HEK293 (cell line): ENCODE measurements around the gene PRR16.

Experiments used
- CTCF ChIA-PET: fragments of 350-600 bp; formaldehyde crosslinking; extraction: SDS; loops from one replicate; lab custom pipeline; 2021; ENCODE audit warnings: antibody characterized with exemption; lab: Yijun Ruan, JAX
- POLR2A ChIA-PET: fragments of 300-600 bp; formaldehyde crosslinking; extraction: SDS; loops from one replicate; lab custom pipeline; 2020; ENCODE audit warnings: antibody characterized with exemption, inconsistent platforms; lab: Yijun Ruan, JAX
- H3K27ac ChIP-seq: fragments of 200-500 bp; sonication (Bioruptor generic); 2 replicates; pipeline ENCODE4 v1.5.1; 2014; ENCODE audit warnings: low read depth, low read length, control low read depth, inconsistent platforms; ENCODE audit errors: extremely low read depth
- H3K36me3 ChIP-seq, 2 experiments: fragments of 200-500 bp in 1 of 2; sonication (Bioruptor generic) in 1 of 2; 1 replicate in 1 of 2; 2 replicates in 1 of 2; pipeline ENCODE4 v1.5.1; 2014 to 2017; ENCODE audit warnings: inconsistent platforms in 2 of 2, low read length in 2 of 2; ENCODE audit not compliant: control insufficient read depth in 2 of 2, insufficient read depth in 1 of 2
- H3K4me1 ChIP-seq: fragments of 200-500 bp; sonication (Bioruptor generic); 2 replicates; pipeline ENCODE4 v1.5.1; 2014; ENCODE audit warnings: mild to moderate bottlenecking, low read length, inconsistent platforms; ENCODE audit not compliant: control insufficient read depth, insufficient read depth
- H3K4me3 ChIP-seq: 2 replicates; pipeline ENCODE4 v1.5.1; 2011; ENCODE audit warnings: low read depth, mild to moderate bottlenecking, control low read depth, low read length, moderate library complexity
- H3K9me3 ChIP-seq: fragments of 200-500 bp; sonication (Bioruptor generic); 2 replicates; pipeline ENCODE4 v1.5.1; 2014; ENCODE audit warnings: low read depth, low read length, inconsistent platforms; ENCODE audit not compliant: control insufficient read depth, insufficient read depth
- EGR2 ChIP-seq: fragments of 450-650 bp; formaldehyde crosslinking; IDR thresholded peaks from 2 replicates; pipeline ENCODE4 v1.5.1; 2016; ENCODE audit warnings: low read depth, missing biosample characterization, missing genetic modification characterization
- ELK4 ChIP-seq: IDR thresholded peaks from 2 replicates; pipeline ENCODE4 v1.6.1; 2011; ENCODE audit warnings: mild to moderate bottlenecking, low read depth, low read length, borderline replicate concordance
- KLF9 ChIP-seq: fragments of 450-650 bp; formaldehyde crosslinking; IDR thresholded peaks from 2 replicates; pipeline ENCODE4 v1.5.1; 2016; ENCODE audit warnings: missing biosample characterization, missing genetic modification characterization, low read depth
- MZF1 ChIP-seq: fragments of 450-650 bp; formaldehyde crosslinking; IDR thresholded peaks from 2 replicates; pipeline ENCODE4 v1.5.1; 2017; ENCODE audit warnings: missing biosample characterization, missing genetic modification characterization, borderline replicate concordance
- OVOL3 ChIP-seq: fragments of 450-650 bp; formaldehyde crosslinking; IDR thresholded peaks from 2 replicates; pipeline ENCODE4 v1.5.1; 2016; ENCODE audit warnings: missing biosample characterization, missing genetic modification characterization
- SCRT2 ChIP-seq: fragments of 450-650 bp; formaldehyde crosslinking; IDR thresholded peaks from 2 replicates; pipeline ENCODE4 v1.5.1; 2016; ENCODE audit warnings: missing biosample characterization, missing genetic modification characterization
- SP7 ChIP-seq: fragments of 450-650 bp; formaldehyde crosslinking; IDR thresholded peaks from 2 replicates; pipeline ENCODE4 v1.5.1; 2016; ENCODE audit warnings: missing biosample characterization, missing genetic modification characterization
- ZBTB8A ChIP-seq: fragments of 450-650 bp; formaldehyde crosslinking; IDR thresholded peaks from 2 replicates; pipeline ENCODE4 v1.5.1; 2016; ENCODE audit warnings: missing biosample characterization, missing genetic modification characterization
- ZNF148 ChIP-seq: fragments of 450-650 bp; formaldehyde crosslinking; IDR thresholded peaks from 2 replicates; pipeline ENCODE4 v1.5.0; 2017; ENCODE audit warnings: missing biosample characterization, missing genetic modification characterization, borderline replicate concordance
- ZNF211 ChIP-seq: fragments of 450-650 bp; formaldehyde crosslinking; IDR thresholded peaks from 2 replicates; pipeline ENCODE4 v1.5.1; 2016; ENCODE audit warnings: low read depth, missing biosample characterization, missing genetic modification characterization
- ZNF518A ChIP-seq: fragments of 450-650 bp; formaldehyde crosslinking; conservative IDR thresholded peaks from 2 replicates; pipeline ENCODE4 v1.5.1; 2016; ENCODE audit warnings: low read depth, missing biosample characterization, missing genetic modification characterization
- ZNF623 ChIP-seq: fragments of 450-650 bp; formaldehyde crosslinking; IDR thresholded peaks from 2 replicates; pipeline ENCODE4 v1.5.1; 2016; ENCODE audit warnings: missing biosample characterization, missing genetic modification characterization
- ZNF776 ChIP-seq: fragments of 450-650 bp; formaldehyde crosslinking; IDR thresholded peaks from 2 replicates; pipeline ENCODE4 v1.5.0; 2017; ENCODE audit warnings: missing biosample characterization, missing genetic modification characterization, borderline replicate concordance
- TF ChIP-seq, protein P1 (sequence below): fragments of 450-650 bp; formaldehyde crosslinking; IDR thresholded peaks from 2 replicates; pipeline ENCODE4 v1.5.1; 2016; ENCODE audit warnings: missing biosample characterization, missing genetic modification characterization

The PRR16 gene

DNA sequence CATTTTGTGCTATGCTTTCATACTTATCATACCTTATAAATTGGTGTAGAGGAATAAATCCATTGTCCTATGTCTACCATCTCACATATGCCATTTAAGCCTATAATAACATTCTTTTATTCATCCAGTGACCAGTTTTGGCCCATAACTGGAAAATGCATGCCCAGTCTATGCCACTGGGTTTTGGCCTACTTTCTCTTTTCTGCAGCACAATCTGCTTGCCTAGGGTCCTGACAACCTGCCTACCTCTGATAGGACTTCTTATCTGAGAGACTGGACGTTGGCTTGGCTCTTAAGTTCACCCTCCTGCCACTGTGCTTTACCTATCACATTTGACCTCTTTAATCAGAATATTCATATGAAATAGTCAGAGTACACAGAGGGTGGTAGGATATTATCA lies 103.0 kb downstream of the PRR16 start:
- POLR2A ChIA-PET: no interaction called here
- no peaks in the 10 kb centered on the region for H3K9me3 ChIP-seq
- H3K36me3 ChIP-seq: no peaks in the 10 kb centered on the region
- CTCF ChIA-PET: no interaction called here
- H3K27ac ChIP-seq: no peak overlapping the region
- no peak for TF ChIP-seq ZNF211 (tag by site-specific recombination)
- TF ChIP-seq OVOL3 (tag by site-specific recombination): no peak
- no peak for TF ChIP-seq ZBTB8A (tag by site-specific recombination)
- no peak for TF ChIP-seq ZNF518A
- TF ChIP-seq, protein P1, sequence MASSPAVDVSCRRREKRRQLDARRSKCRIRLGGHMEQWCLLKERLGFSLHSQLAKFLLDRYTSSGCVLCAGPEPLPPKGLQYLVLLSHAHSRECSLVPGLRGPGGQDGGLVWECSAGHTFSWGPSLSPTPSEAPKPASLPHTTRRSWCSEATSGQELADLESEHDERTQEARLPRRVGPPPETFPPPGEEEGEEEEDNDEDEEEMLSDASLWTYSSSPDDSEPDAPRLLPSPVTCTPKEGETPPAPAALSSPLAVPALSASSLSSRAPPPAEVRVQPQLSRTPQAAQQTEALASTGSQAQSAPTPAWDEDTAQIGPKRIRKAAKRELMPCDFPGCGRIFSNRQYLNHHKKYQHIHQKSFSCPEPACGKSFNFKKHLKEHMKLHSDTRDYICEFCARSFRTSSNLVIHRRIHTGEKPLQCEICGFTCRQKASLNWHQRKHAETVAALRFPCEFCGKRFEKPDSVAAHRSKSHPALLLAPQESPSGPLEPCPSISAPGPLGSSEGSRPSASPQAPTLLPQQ: no peak
- no peak for TF ChIP-seq ZNF623 (tag by site-specific recombination)
- no peak overlapping the region for H3K4me3 ChIP-seq
- no peaks in the 10 kb centered on the region for H3K4me1 ChIP-seq

DNA sequence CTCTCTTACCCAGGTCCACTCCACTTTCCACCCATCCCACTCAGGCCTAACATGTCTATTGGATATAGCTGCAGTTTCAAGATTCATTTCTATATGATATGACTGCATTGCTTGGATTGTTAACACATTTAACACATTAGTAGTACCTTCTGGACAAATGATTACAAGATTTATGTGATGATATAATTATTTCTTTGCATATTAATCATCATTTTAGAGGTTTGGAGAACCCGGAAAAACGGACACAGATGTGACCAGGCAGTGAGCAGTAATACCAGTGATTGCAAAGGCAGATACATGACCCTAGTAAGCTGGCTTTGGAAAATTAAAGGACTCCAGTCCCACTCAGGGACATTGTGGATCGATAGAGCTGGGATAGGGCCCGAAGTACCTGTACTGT lies 103.8 kb downstream of the PRR16 start:
- ChIA-PET POLR2A (no interaction called here), CTCF (no interaction called here)
- Histone ChIP-seq H3K4me3 (no peak overlapping the region), H3K9me3 (no peaks in the 10 kb centered on the region), H3K36me3 (no peaks in the 10 kb centered on the region), H3K4me1 (no peaks in the 10 kb centered on the region), H3K27ac (no peak overlapping the region)
- no peak for TF ChIP-seq MZF1 (tag by site-specific recombination)
- no peak for TF ChIP-seq EGR2
- TF ChIP-seq ZNF776 (tag by site-specific recombination): no peak
- TF ChIP-seq ELK4: no peak
- TF ChIP-seq SP7 (tag by site-specific recombination): no peak
- TF ChIP-seq SCRT2 (tag by site-specific recombination): no peak
- no peak for TF ChIP-seq ZNF148 (tag by site-specific recombination)
- no peak for TF ChIP-seq KLF9
